NCI-H2081 treated with DMSO at 0.1 percent for 48 hours (cell line): Measurements from ENCODE around the gene MICALL2.

Experiments
- DNase-seq: peaks from one replicate; lab custom pipeline; 2025; lab: John Stamatoyannopoulos, UW

MICALL2 gene

GRCh38 chr7:1433128-1433920 lies 25.9 kb downstream of the MICALL2 start:
- no peak for DNase-seq

- no peak for DNase-seq
These were observed 26.7 kb downstream of the MICALL2 start for GRCh38 chr7:1432411-1433082.

GRCh38 chr7:1431634-1432380 lies 27.5 kb downstream of the MICALL2 start:
- DNase-seq, result no peak

GRCh38 chr7:1431226-1431625 lies 28.0 kb downstream of the MICALL2 start:
- no peak for DNase-seq

- no peak for DNase-seq
These were observed 29.0 kb downstream of the MICALL2 start for GRCh38 chr7:1430056-1430845.

GRCh38 chr7:1428941-1429501 lies 30.2 kb downstream of the MICALL2 start:
- DNase-seq, result no peak

GRCh38 chr7:1427064-1427657 lies 32.1 kb downstream of the MICALL2 start:
- no peak for DNase-seq

GRCh38 chr7:1426474-1426873 lies 32.8 kb downstream of the MICALL2 start:
- DNase-seq, result no peak

GRCh38 chr7:1425292-1426136 lies 33.8 kb downstream of the MICALL2 start:
- DNase-seq, result no peak

- DNase-seq, result no peak
These were observed 35.2 kb downstream of the MICALL2 start for GRCh38 chr7:1424041-1424440.

- no peak for DNase-seq
These were observed 35.9 kb downstream of the MICALL2 start for GRCh38 chr7:1423264-1423811.

GRCh38 chr7:1422512-1423263 lies 36.6 kb downstream of the MICALL2 start:
- DNase-seq, result peak; percentile 83

- DNase-seq, result no peak
These were observed 37.3 kb downstream of the MICALL2 start for GRCh38 chr7:1421946-1422345.

GRCh38 chr7:1421020-1421790 lies 38.1 kb downstream of the MICALL2 start:
- no peak for DNase-seq

GRCh38 chr7:1419688-1420087 lies 39.6 kb downstream of the MICALL2 start:
- no peak for DNase-seq

GRCh38 chr7:1419310-1419634 lies 40.0 kb downstream of the MICALL2 start:
- DNase-seq, result no peak

GRCh38 chr7:1418505-1419309 lies 40.6 kb downstream of the MICALL2 start:
- no peak for DNase-seq
